Caco-2 (cell line): Measurements from ENCODE around the gene RXRA. TPM values are rescaled to one million over a fixed set of nuclear protein-coding genes. Genes with fewer than 3 reads are reported as not detected.

Source experiments
- BruUV-seq: library from RNA; stranded (reverse); fragments of 400-500 nt; replicated peaks from 2 replicates; lab custom pipeline; 2021; lab: Mats Ljungman, UMichigan
- CTCF ChIA-PET: fragments of 300-600 bp; sonication (Branson Sonifier 250); formaldehyde crosslinking; loops from one replicate; lab custom pipeline; 2022; ENCODE audit warnings: antibody characterized with exemption; lab: Charles Lee
- POLR2A ChIA-PET: fragments of 300-600 bp; sonication (Branson Sonifier 250); formaldehyde crosslinking; loops from one replicate; lab custom pipeline; 2022; ENCODE audit warnings: antibody characterized with exemption; lab: Charles Lee
- DNase-seq, 2 experiments: peaks; one replicate each; pipeline versions ENCODE4 v3.0.0 to v3.0.0-alpha.2; 2020 to 2022
- H3K27me3 ChIP-seq: replicated peaks from 2 replicates; pipeline ENCODE4 v1.6.0; 2011; ENCODE audit warnings: low read length; ENCODE audit not compliant: control insufficient read depth, insufficient read depth
- H3K36me3 ChIP-seq: 2 replicates; pipeline ENCODE4 v1.5.1; 2011; ENCODE audit warnings: low read length; ENCODE audit not compliant: control insufficient read depth, insufficient read depth
- H3K4me1 ChIP-seq: fragments of 250-450 bp; sonication (Bioruptor Pico); 2 replicates; pipeline ENCODE4 v1.5.1; 2020; ENCODE audit warnings: mild to moderate bottlenecking
- H3K4me3 ChIP-seq: 2 replicates; pipeline ENCODE4 v1.5.1; 2011; ENCODE audit warnings: low read depth, mild to moderate bottlenecking, control low read depth, low read length
- H3K9me3 ChIP-seq: fragments of 250-450 bp; sonication (Bioruptor Pico); 2 replicates; pipeline ENCODE4 v1.5.1; 2020; ENCODE audit warnings: mild to moderate bottlenecking, moderate library complexity
- H3K27ac Mint-ChIP-seq: one replicate; pipeline ENCODE4 v1.8.0; 2022; ENCODE audit warnings: mixed read lengths; ENCODE audit not compliant: unreplicated experiment
- H3K27me3 Mint-ChIP-seq: one replicate; pipeline ENCODE4 v1.8.0; 2022; ENCODE audit warnings: mixed read lengths; ENCODE audit not compliant: insufficient read depth, unreplicated experiment
- H3K36me3 Mint-ChIP-seq: one replicate; pipeline ENCODE4 v1.8.0; 2022; ENCODE audit warnings: mild to moderate bottlenecking, mixed read lengths; ENCODE audit not compliant: insufficient read depth, unreplicated experiment
- H3K4me1 Mint-ChIP-seq: one replicate; pipeline ENCODE4 v1.8.0; 2022; ENCODE audit warnings: low read depth, mixed read lengths; ENCODE audit not compliant: unreplicated experiment
- H3K4me3 Mint-ChIP-seq: one replicate; pipeline ENCODE4 v1.8.0; 2022; ENCODE audit warnings: mild to moderate bottlenecking, moderate library complexity, mixed read lengths; ENCODE audit not compliant: unreplicated experiment
- H3K9me3 Mint-ChIP-seq: one replicate; pipeline ENCODE4 v1.8.0; 2022; ENCODE audit warnings: mixed read lengths; ENCODE audit not compliant: unreplicated experiment
- intact Hi-C: fragments of 100-400 bp; cut with micrococcal nuclease; formaldehyde crosslinking; loops from one replicate; pipeline ENCODE4 v1.10.0; 2022; ENCODE audit not compliant: unreplicated experiment
- total RNA-seq: library from RNA; stranded (reverse); gene quantifications from 2 replicates; pipeline ENCODE4 v1.2.3, GENCODE V29; 2022
- TF ChIP-seq, protein P1 (sequence below), 2 experiments: fragments of 200-600 bp in 1 of 2; IDR thresholded peaks; 1 replicate in 1 of 2; 2 replicates in 1 of 2; pipeline versions ENCODE4 v1.5.1 to v1.8.0; 2011 to 2022; ENCODE audit warnings: antibody characterized with exemption in 1 of 2, control low read depth in 1 of 2, inconsistent platforms in 1 of 2, low read depth in 1 of 2, low read length in 1 of 2, mild to moderate bottlenecking in 1 of 2, moderate library complexity in 1 of 2; ENCODE audit not compliant: insufficient read depth in 1 of 2, severe bottlenecking in 1 of 2, unreplicated experiment in 1 of 2

Gene RXRA
- total RNA-seq, 1 experiment from 2014 or later = 69.1 TPM

- intact Hi-C loops = no loop called here
- ChIA-PET POLR2A (no interaction called here), CTCF (no interaction called here)
- no peaks in the 10 kb centered on the region for H3K36me3 ChIP-seq
- Mint-ChIP-seq H3K27ac (no peak overlapping the region), H3K27me3 (no peaks in the 10 kb centered on the region), H3K4me3 (no peak overlapping the region), H3K9me3 (no peaks in the 10 kb centered on the region), H3K36me3 (peaks cover 20% of the 10 kb centered on the region), H3K4me1 (no peaks in the 10 kb centered on the region)
- TF ChIP-seq, protein P1, sequence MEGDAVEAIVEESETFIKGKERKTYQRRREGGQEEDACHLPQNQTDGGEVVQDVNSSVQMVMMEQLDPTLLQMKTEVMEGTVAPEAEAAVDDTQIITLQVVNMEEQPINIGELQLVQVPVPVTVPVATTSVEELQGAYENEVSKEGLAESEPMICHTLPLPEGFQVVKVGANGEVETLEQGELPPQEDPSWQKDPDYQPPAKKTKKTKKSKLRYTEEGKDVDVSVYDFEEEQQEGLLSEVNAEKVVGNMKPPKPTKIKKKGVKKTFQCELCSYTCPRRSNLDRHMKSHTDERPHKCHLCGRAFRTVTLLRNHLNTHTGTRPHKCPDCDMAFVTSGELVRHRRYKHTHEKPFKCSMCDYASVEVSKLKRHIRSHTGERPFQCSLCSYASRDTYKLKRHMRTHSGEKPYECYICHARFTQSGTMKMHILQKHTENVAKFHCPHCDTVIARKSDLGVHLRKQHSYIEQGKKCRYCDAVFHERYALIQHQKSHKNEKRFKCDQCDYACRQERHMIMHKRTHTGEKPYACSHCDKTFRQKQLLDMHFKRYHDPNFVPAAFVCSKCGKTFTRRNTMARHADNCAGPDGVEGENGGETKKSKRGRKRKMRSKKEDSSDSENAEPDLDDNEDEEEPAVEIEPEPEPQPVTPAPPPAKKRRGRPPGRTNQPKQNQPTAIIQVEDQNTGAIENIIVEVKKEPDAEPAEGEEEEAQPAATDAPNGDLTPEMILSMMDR (IDR thresholded peaks at IDR 0.05; ENCODE audit: insufficient read depth in 1 of 2, low read depth in 1 of 2, low read length in 1 of 2, severe bottlenecking in 1 of 2, unreplicated experiment in 1 of 2) = no peak
- no peaks in the 10 kb centered on the region for H3K4me1 ChIP-seq
- no TSS peak for BruUV-seq
- H3K4me3 ChIP-seq = no peak overlapping the region
- no peak for DNase-seq
- H3K27me3 ChIP-seq = no peaks in the 10 kb centered on the region
- H3K9me3 ChIP-seq = no peaks in the 10 kb centered on the region
Observed at GRCh38 chr9:134346840-134347583, 20.8 kb downstream of the RXRA start.

DNA sequence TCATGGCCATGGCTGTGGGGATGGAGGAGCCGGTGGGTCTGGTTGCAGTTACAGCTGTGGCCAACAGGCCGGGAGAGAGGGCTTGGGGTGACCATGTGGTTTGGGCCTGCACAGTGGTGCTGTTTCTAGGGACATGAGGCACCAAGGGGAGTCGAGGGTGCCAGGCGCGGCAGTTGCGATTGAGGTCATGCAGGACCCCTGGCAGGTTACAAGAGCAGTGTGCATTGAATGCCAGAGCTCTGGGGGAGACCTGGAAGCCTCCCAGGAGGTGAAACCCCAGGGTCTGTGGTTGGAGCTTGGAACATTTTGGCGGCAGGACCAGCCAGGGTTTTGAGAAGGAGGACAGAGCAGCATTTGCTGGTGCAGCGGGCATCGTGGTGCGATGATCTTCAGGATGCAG is 21.7 kb downstream of the RXRA start:
- BruUV-seq = no TSS peak
- CTCF ChIA-PET = no interaction called here
- no peaks in the 10 kb centered on the region for H3K27me3 Mint-ChIP-seq

GRCh38 chr9:134348404-134349155 is 22.3 kb downstream of the RXRA start:
- Histone ChIP-seq H3K4me3 (no peak overlapping the region), H3K9me3 (no peaks in the 10 kb centered on the region), H3K4me1 (no peaks in the 10 kb centered on the region), H3K27me3 (no peaks in the 10 kb centered on the region), H3K36me3 (no peaks in the 10 kb centered on the region)
- Mint-ChIP-seq H3K4me3 (no peak overlapping the region), H3K4me1 (peaks cover under 1% of the 10 kb centered on the region), H3K27me3 (no peaks in the 10 kb centered on the region), H3K27ac (no peak overlapping the region), H3K36me3 (peaks cover 20% of the 10 kb centered on the region), H3K9me3 (no peaks in the 10 kb centered on the region)
- no TSS peak for BruUV-seq
- TF ChIP-seq, protein P1 (IDR thresholded peaks at IDR 0.05; ENCODE audit: insufficient read depth in 1 of 2, low read depth in 1 of 2, low read length in 1 of 2, severe bottlenecking in 1 of 2, unreplicated experiment in 1 of 2) = no peak
- DNase-seq = no peak
- ChIA-PET POLR2A (no interaction called here), CTCF (no interaction called here)
- intact Hi-C loops = no loop called here

More for the DNA sequence above, 21.7 kb downstream of the RXRA start:
- Histone ChIP-seq H3K4me3 (no peak overlapping the region), H3K36me3 (no peaks in the 10 kb centered on the region), H3K27me3 (no peaks in the 10 kb centered on the region), H3K9me3 (no peaks in the 10 kb centered on the region), H3K4me1 (no peaks in the 10 kb centered on the region)
- POLR2A ChIA-PET = no interaction called here
- no peak for DNase-seq
- Mint-ChIP-seq H3K9me3 (no peaks in the 10 kb centered on the region), H3K27ac (peak overlapping the region; percentile 36), H3K4me1 (no peaks in the 10 kb centered on the region), H3K4me3 (no peak overlapping the region), H3K36me3 (peaks cover 22% of the 10 kb centered on the region)
- intact Hi-C loops = no loop called here
- TF ChIP-seq, protein P1 (IDR thresholded peaks at IDR 0.05; ENCODE audit: insufficient read depth in 1 of 2, low read depth in 1 of 2, low read length in 1 of 2, severe bottlenecking in 1 of 2, unreplicated experiment in 1 of 2) = no peak
